ENCODE results near the gene MYOCD. TPM values are rescaled to one million over a fixed set of nuclear protein-coding genes. Genes with fewer than 3 reads are reported as not detected.

MYOCD gene
- total and polyA plus RNA-seq, 2 donors from 2014 or later: 0.58 to 4.0 TPM

GRCh38 chr17:12737740-12738469 is 72.2 kb downstream of the MYOCD start:
- DNase-seq (no peak), FAIRE-seq (no peak)
- no peak overlapping the region for H3K9ac ChIP-seq (ENCODE audit: low read length in 3 of 3)
- no peak for TF ChIP-seq CTCF (IDR thresholded peaks at IDR 0.05; ENCODE audit: borderline replicate concordance, extremely low read depth, insufficient read depth)
- no peak overlapping the region for H3K4me3 ChIP-seq (ENCODE audit: low read length in 3 of 3)
- H3K27ac ChIP-seq (ENCODE audit: low read depth in 2 of 2, low read length in 2 of 2): no peak overlapping the region
- no peaks in the 10 kb centered on the region for H3K36me3 ChIP-seq (ENCODE audit: control insufficient read depth in 2 of 3, insufficient read depth in 3 of 3, low read length in 3 of 3)
- intact Hi-C loops (cut with DNase I): no loop called here
- no peaks in the 10 kb centered on the region for H3K27me3 ChIP-seq (ENCODE audit: control insufficient read depth, insufficient read depth, low read length)
- peaks cover 0 to 3% (median 0%) of the 10 kb centered on the region in 3 donors for H3K4me1 ChIP-seq (ENCODE audit: control insufficient read depth in 2 of 3, insufficient read depth in 2 of 3, low read depth in 1 of 3, low read length in 3 of 3)
- no peaks in the 10 kb centered on the region for H3K9me3 ChIP-seq (ENCODE audit: control insufficient read depth in 2 of 3, insufficient read depth in 1 of 3, low read length in 3 of 3)

DNA sequence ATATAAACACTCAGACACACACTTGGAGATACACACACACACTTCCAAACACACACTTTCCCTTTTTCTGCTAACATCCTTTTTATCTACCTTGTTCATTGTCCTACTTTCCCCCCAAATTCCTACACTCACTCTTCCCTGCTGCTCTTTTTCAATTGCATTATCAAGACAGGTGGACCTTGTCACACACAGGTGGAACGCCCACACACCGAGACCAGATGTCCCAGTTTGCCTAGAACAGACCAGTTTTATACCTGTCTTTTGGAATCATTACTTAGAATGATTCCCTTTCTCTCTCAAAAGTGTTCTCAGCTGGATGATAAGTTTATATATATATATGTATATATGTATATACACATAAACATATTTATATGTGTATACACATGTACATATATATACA is 72.9 kb downstream of the MYOCD start:
- intact Hi-C loops (cut with DNase I): no loop called here
- Histone ChIP-seq H3K36me3 (ENCODE audit: control insufficient read depth in 2 of 3, insufficient read depth in 3 of 3, low read length in 3 of 3) (no peaks in the 10 kb centered on the region), H3K27me3 (ENCODE audit: control insufficient read depth, insufficient read depth, low read length) (no peaks in the 10 kb centered on the region), H3K9ac (ENCODE audit: low read length in 3 of 3) (no peak overlapping the region), H3K27ac (ENCODE audit: low read depth in 2 of 2, low read length in 2 of 2) (no peak overlapping the region), H3K4me1 (ENCODE audit: control insufficient read depth in 2 of 3, insufficient read depth in 2 of 3, low read depth in 1 of 3, low read length in 3 of 3) (peaks cover 0 to 3% (median 0%) of the 10 kb centered on the region in 3 donors), H3K4me3 (ENCODE audit: low read length in 3 of 3) (no peak overlapping the region), H3K9me3 (ENCODE audit: control insufficient read depth in 2 of 3, insufficient read depth in 1 of 3, low read length in 3 of 3) (no peaks in the 10 kb centered on the region)
- FAIRE-seq: no peak
- DNase-seq: no peak
- no peak for TF ChIP-seq CTCF (IDR thresholded peaks at IDR 0.05; ENCODE audit: borderline replicate concordance, extremely low read depth, insufficient read depth)

DNA sequence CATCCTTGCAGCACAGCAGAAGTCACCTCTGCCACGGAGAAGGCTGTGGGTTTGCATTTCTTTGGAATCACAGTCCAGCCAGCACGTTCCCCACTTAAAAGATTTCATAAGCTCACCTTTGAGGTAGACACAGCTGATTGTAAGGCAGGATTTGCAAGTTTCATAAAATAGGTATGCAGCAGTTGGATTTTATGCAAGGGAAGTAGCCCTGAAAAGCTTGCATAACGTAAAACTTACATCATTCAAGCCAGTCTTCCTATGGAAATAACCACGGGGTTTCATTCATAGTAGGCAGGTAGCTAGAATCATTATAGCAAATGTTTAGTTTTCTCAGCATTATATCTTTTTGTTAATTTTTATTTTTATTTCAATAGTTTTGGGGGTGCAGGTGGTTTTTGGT is 73.8 kb downstream of the MYOCD start:
- Histone ChIP-seq H3K4me1 (ENCODE audit: control insufficient read depth in 2 of 3, insufficient read depth in 2 of 3, low read depth in 1 of 3, low read length in 3 of 3) (peaks cover 0 to 3% (median 0%) of the 10 kb centered on the region in 3 donors), H3K9ac (ENCODE audit: low read length in 3 of 3) (no peak overlapping the region), H3K27ac (ENCODE audit: low read depth in 2 of 2, low read length in 2 of 2) (no peak overlapping the region), H3K9me3 (ENCODE audit: control insufficient read depth in 2 of 3, insufficient read depth in 1 of 3, low read length in 3 of 3) (no peaks in the 10 kb centered on the region), H3K36me3 (ENCODE audit: control insufficient read depth in 2 of 3, insufficient read depth in 3 of 3, low read length in 3 of 3) (no peaks in the 10 kb centered on the region), H3K4me3 (ENCODE audit: low read length in 3 of 3) (no peak overlapping the region), H3K27me3 (ENCODE audit: control insufficient read depth, insufficient read depth, low read length) (no peaks in the 10 kb centered on the region)
- intact Hi-C loops (cut with DNase I): no loop called here
- FAIRE-seq (no peak), DNase-seq (no peak)
- no peak for TF ChIP-seq CTCF (IDR thresholded peaks at IDR 0.05; ENCODE audit: borderline replicate concordance, extremely low read depth, insufficient read depth)

Data from kidney (tissue), 14 donors.